GM21619 (cell line): ENCODE measurements around the gene EXOC6.

Experiments used
- ATAC-seq: cut with Tn5 transposase; IDR thresholded peaks from one replicate; pipeline ENCODE4 v1.9.1; 2021; ENCODE audit not compliant: unreplicated experiment

EXOC6 gene

GRCh38 chr10:92832998-92833650 is 15.2 kb upstream of the EXOC6 start:
- no peak for ATAC-seq

- ATAC-seq = no peak
Observed at GRCh38 chr10:92834331-92834730, 14.0 kb upstream of the EXOC6 start.

- ATAC-seq = no peak
Observed at GRCh38 chr10:92834986-92835385, 13.3 kb upstream of the EXOC6 start.

GRCh38 chr10:92837456-92837855 is 10.9 kb upstream of the EXOC6 start:
- no peak for ATAC-seq

GRCh38 chr10:92839191-92840085 is 8.9 kb upstream of the EXOC6 start:
- no peak for ATAC-seq

- ATAC-seq = no peak
Observed at GRCh38 chr10:92844746-92845145, 3.6 kb upstream of the EXOC6 start.

GRCh38 chr10:92845921-92846320 is 2.4 kb upstream of the EXOC6 start:
- ATAC-seq = no peak

GRCh38 chr10:92846344-92846743 is 2.0 kb upstream of the EXOC6 start:
- ATAC-seq = no peak

- ATAC-seq = no peak
Observed at GRCh38 chr10:92846854-92847201, 1.5 kb upstream of the EXOC6 start.

GRCh38 chr10:92847202-92847864 is 987 bp upstream of the EXOC6 start:
- no peak for ATAC-seq

GRCh38 chr10:92848037-92848440 is 281 bp upstream of the EXOC6 start:
- ATAC-seq = no peak

- no peak for ATAC-seq
Observed at GRCh38 chr10:92849234-92849525, 860 bp downstream of the EXOC6 start.

GRCh38 chr10:92849576-92850090 is 1.3 kb downstream of the EXOC6 start:
- ATAC-seq = no peak

- no peak for ATAC-seq
Observed at GRCh38 chr10:92850185-92850584, 1.9 kb downstream of the EXOC6 start.

GRCh38 chr10:92851003-92851402 is 2.7 kb downstream of the EXOC6 start:
- no peak for ATAC-seq

- ATAC-seq = no peak
Observed at GRCh38 chr10:92855560-92855959, 7.2 kb downstream of the EXOC6 start.

GRCh38 chr10:92857904-92858514 is 9.7 kb downstream of the EXOC6 start:
- ATAC-seq = no peak

- ATAC-seq = no peak
Observed at GRCh38 chr10:92867235-92867634, 18.9 kb downstream of the EXOC6 start.

- ATAC-seq = no peak
Observed at GRCh38 chr10:92868036-92868435, 19.7 kb downstream of the EXOC6 start.

GRCh38 chr10:92868557-92868956 is 20.2 kb downstream of the EXOC6 start:
- no peak for ATAC-seq

- ATAC-seq = no peak
Observed at GRCh38 chr10:92873029-92873428, 24.7 kb downstream of the EXOC6 start.
